Measurements from ENCODE around the gene PFAS.

Gene PFAS

GRCh38 chr17:8256291-8256690 lies 7.2 kb downstream of the PFAS start:
- no peaks in the 10 kb centered on the region for H3K9me3 ChIP-seq (replicated peaks in 1 of 11)
- peaks cover 0 to 30% (median 10%) of the 10 kb centered on the region in 11 experiments; a peak in 9 of 22 replicates for H4K20me1 ChIP-seq
- no peak overlapping the region for H3K4me3 ChIP-seq
- no peak overlapping the region for H3K9ac ChIP-seq
- no peak overlapping the region for H3K27ac ChIP-seq
- H3K27me3 ChIP-seq = no peaks in the 10 kb centered on the region
- H3K4me1 ChIP-seq = peaks cover 0 to under 1% (median 0%) of the 10 kb centered on the region in 10 experiments; a peak in 2 of 20 replicates
- no peak overlapping the region for H3K4me2 ChIP-seq
- no peak for TF ChIP-seq Cebpa-rat (IDR thresholded peaks at IDR 0.05)
- H3K36me3 ChIP-seq = peaks cover 65 to 98% (median 89%) of the 10 kb centered on the region in 11 experiments

- no peak for TF ChIP-seq Cebpa-rat (IDR thresholded peaks at IDR 0.05)
- no peaks in the 10 kb centered on the region for H3K27me3 ChIP-seq
- H3K36me3 ChIP-seq = peaks cover 69 to 98% (median 93%) of the 10 kb centered on the region in 11 experiments
- H4K20me1 ChIP-seq = peaks cover 0 to 30% (median 10%) of the 10 kb centered on the region in 11 experiments; a peak in 9 of 22 replicates
- H3K4me2 ChIP-seq = no peak overlapping the region
- H3K4me1 ChIP-seq = no peaks in the 10 kb centered on the region; a peak in 1 of 20 replicates
- no peaks in the 10 kb centered on the region for H3K9me3 ChIP-seq (replicated peaks in 1 of 11)
- H3K4me3 ChIP-seq = no peak overlapping the region
- no peak overlapping the region for H3K27ac ChIP-seq
- H3K9ac ChIP-seq = no peak overlapping the region
Measured at GRCh38 chr17:8256691-8257090, 7.6 kb downstream of the PFAS start.

- Histone ChIP-seq H3K4me1 (no peaks in the 10 kb centered on the region; a peak in 1 of 20 replicates), H3K4me2 (no peak overlapping the region), H4K20me1 (peaks cover 0 to 23% (median 12%) of the 10 kb centered on the region in 11 experiments; a peak in 9 of 22 replicates), H3K9me3 (replicated peaks in 1 of 11) (no peaks in the 10 kb centered on the region), H3K9ac (no peak overlapping the region), H3K4me3 (no peak overlapping the region), H3K36me3 (peaks cover 79 to 100% (median 100%) of the 10 kb centered on the region in 11 experiments), H3K27ac (no peak overlapping the region), H3K27me3 (no peaks in the 10 kb centered on the region)
- no peak for TF ChIP-seq Cebpa-rat (IDR thresholded peaks at IDR 0.05)
Measured at GRCh38 chr17:8257801-8258200, 8.7 kb downstream of the PFAS start.

GRCh38 chr17:8264320-8264719 lies 15.2 kb downstream of the PFAS start:
- peak overlapping the region in 7 of 11 experiments; percentile 30 to 64 (median 39); a peak in 8 of 22 replicates for H3K9ac ChIP-seq

GRCh38 chr17:8264836-8265542 lies 15.9 kb downstream of the PFAS start:
- Histone ChIP-seq H3K27me3 (no peaks in the 10 kb centered on the region), H3K4me2 (peak overlapping the region in 9 of 11 experiments; percentile 31 to 83 (median 75); a peak in 17 of 22 replicates), H3K36me3 (peaks cover 84 to 98% (median 96%) of the 10 kb centered on the region in 11 experiments), H3K9me3 (replicated peaks in 1 of 11) (no peaks in the 10 kb centered on the region), H3K4me3 (no peak overlapping the region; a peak in 1 of 20 replicates), H3K27ac (peak overlapping the region in 8 of 11 experiments; percentile 23 to 69 (median 52); a peak in 14 of 22 replicates), H4K20me1 (peaks cover 0 to 22% (median 4%) of the 10 kb centered on the region in 11 experiments; a peak in 6 of 22 replicates), H3K4me1 (peaks cover 0 to 23% (median 17%) of the 10 kb centered on the region in 10 experiments; a peak in 16 of 20 replicates), H3K9ac (peak overlapping the region in 7 of 11 experiments; percentile 30 to 64 (median 39); a peak in 12 of 22 replicates)
- no peak for TF ChIP-seq Cebpa-rat (IDR thresholded peaks at IDR 0.05)

More at GRCh38 chr17:8264320-8264719, 15.2 kb downstream of the PFAS start:
- Histone ChIP-seq H3K4me1 (peaks cover 0 to 23% (median 17%) of the 10 kb centered on the region in 10 experiments; a peak in 16 of 20 replicates), H3K36me3 (peaks cover 86 to 98% (median 96%) of the 10 kb centered on the region in 11 experiments), H3K9me3 (replicated peaks in 1 of 11) (no peaks in the 10 kb centered on the region), H3K27me3 (no peaks in the 10 kb centered on the region), H3K4me3 (no peak overlapping the region), H3K27ac (peak overlapping the region in 7 of 11 experiments; percentile 23 to 69 (median 54); a peak in 11 of 22 replicates), H3K4me2 (peak overlapping the region in 9 of 11 experiments; percentile 31 to 83 (median 75); a peak in 17 of 22 replicates), H4K20me1 (peaks cover 0 to 22% (median 4%) of the 10 kb centered on the region in 11 experiments; a peak in 5 of 22 replicates)
- TF ChIP-seq Cebpa-rat (IDR thresholded peaks at IDR 0.05) = no peak

- no peaks in the 10 kb centered on the region for H3K27me3 ChIP-seq
- H3K4me3 ChIP-seq = no peak overlapping the region
- peaks cover 74 to 98% (median 93%) of the 10 kb centered on the region in 11 experiments for H3K36me3 ChIP-seq
- no peak overlapping the region for H3K4me2 ChIP-seq
- 0 out of 22 replicates have a peak overlapping the region, but pooled peaks of 1 of the 11 experiments have one; percentile 16 for H3K27ac ChIP-seq
- TF ChIP-seq Cebpa-rat (IDR thresholded peaks at IDR 0.05) = no peak
- no peak overlapping the region for H3K9ac ChIP-seq
- no peaks in the 10 kb centered on the region for H3K9me3 ChIP-seq (replicated peaks in 1 of 11)
- peaks cover 0 to 23% (median 17%) of the 10 kb centered on the region in 10 experiments; a peak in 16 of 20 replicates for H3K4me1 ChIP-seq
- peaks cover 0 to 22% (median 4%) of the 10 kb centered on the region in 11 experiments; a peak in 6 of 22 replicates for H4K20me1 ChIP-seq
Measured at GRCh38 chr17:8266648-8267479, 17.8 kb downstream of the PFAS start.

GRCh38 chr17:8267480-8268147 lies 18.5 kb downstream of the PFAS start:
- peaks cover 0 to 21% (median 4%) of the 10 kb centered on the region in 11 experiments; a peak in 6 of 22 replicates for H4K20me1 ChIP-seq
- no peak for TF ChIP-seq Cebpa-rat (IDR thresholded peaks at IDR 0.05)
- no peak overlapping the region for H3K27ac ChIP-seq
- H3K9me3 ChIP-seq (replicated peaks in 1 of 11) = no peaks in the 10 kb centered on the region
- H3K4me2 ChIP-seq = no peak overlapping the region
- H3K36me3 ChIP-seq = peaks cover 68 to 98% (median 91%) of the 10 kb centered on the region in 11 experiments
- no peaks in the 10 kb centered on the region for H3K27me3 ChIP-seq
- H3K4me3 ChIP-seq = no peak overlapping the region
- peaks cover 0 to 23% (median 17%) of the 10 kb centered on the region in 10 experiments; a peak in 16 of 20 replicates for H3K4me1 ChIP-seq
- H3K9ac ChIP-seq = no peak overlapping the region

All from BLaER1 treated with 17β-estradiol and CSF1 and Interleukin-3, amounts not matched to agents 10 nM and 100 nM (cell line).